ENCODE data around the gene PARP1. TPM values are rescaled to one million over a fixed set of nuclear protein-coding genes. Genes with fewer than 3 reads are reported as not detected.

The PARP1 gene
- total RNA-seq, 2 donors from 2014 or later = 52.9 to 61.1 TPM

DNA sequence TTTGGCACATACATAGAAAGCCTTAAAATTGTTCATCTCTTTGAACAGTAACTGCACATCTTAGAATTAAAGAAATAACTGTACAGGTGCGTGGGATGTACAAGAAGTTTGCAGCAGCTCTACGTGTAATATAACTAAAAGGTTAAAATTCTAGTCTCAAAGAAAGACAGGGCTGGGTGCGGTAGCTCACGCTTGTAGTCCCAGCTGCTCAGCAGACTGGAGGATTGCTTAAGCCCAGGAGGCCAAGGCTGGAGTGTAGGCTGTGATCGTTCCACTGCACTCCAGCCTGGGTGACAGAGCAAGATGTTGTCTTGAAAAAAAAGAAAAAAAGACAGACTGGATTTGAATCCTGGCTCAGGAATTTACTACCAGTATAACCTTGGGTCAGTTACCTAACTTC is 13.4 kb downstream of the PARP1 start:
- ATAC-seq = no peak
- no peak for DNase-seq
- intact Hi-C loops (cut with DNase I) = no loop called here

DNA sequence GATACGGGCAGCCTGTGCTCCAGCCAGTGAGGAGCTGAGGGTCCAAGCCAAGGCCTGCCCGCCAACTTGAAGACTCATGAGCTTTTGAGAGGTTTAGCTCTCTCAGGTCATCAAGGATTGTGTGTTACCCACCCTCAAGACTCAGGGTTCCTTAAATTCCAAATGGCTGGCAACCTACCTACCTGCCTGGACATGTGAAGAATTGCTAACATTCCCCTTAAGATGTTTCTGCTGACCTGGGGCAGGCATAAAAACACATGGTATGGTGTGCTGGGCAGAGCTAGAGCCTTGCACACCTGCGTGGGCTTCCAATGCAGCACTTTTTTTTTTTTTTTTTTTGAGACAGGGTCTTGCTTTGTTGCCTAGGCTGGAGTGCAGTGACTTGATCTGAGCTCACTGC is 17.2 kb downstream of the PARP1 start:
- DNase-seq (no peak), ATAC-seq (no peak)
- intact Hi-C loops (cut with DNase I) = no loop called here

GRCh38 chr1:226388131-226388530 is 19.8 kb downstream of the PARP1 start:
- intact Hi-C loops (cut with DNase I) = no loop called here
- ATAC-seq = no peak
- no peak for DNase-seq

GRCh38 chr1:226384717-226385116 is 23.2 kb downstream of the PARP1 start:
- intact Hi-C loops (cut with DNase I) = no loop called here
- ATAC-seq = no peak
- no peak for DNase-seq

GRCh38 chr1:226384040-226384439 is 23.9 kb downstream of the PARP1 start:
- no peak for DNase-seq
- intact Hi-C loops (cut with DNase I) = no loop called here
- ATAC-seq = no peak

DNA sequence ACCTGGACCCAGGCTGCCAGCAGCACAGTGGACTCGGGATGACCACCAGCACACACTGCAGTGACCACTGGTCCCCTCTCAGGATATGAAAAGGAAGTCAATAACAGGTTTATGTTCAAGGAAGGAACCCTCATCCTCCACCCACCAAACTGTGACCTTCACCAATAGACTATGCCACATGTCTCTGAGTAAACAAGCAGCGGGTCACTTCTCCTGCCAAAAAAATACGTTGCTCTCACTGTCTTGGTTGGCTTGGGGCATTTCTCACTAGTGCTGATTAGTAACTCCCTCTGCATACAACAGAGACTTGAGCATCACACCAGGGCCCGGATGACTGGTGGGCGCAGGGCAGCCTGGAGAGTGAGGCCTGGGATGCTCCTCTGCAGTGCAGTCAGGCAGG is 25.9 kb downstream of the PARP1 start:
- DNase-seq (no peak), ATAC-seq (no peak)
- intact Hi-C loops (cut with DNase I) = no loop called here

- ATAC-seq (no peak), DNase-seq (no peak)
- intact Hi-C loops (cut with DNase I) = no loop called here
These were observed 26.5 kb downstream of the PARP1 start for GRCh38 chr1:226381226-226381998.

- ATAC-seq (no peak), DNase-seq (no peak)
- intact Hi-C loops (cut with DNase I) = no loop called here
These were observed 29.8 kb downstream of the PARP1 start for GRCh38 chr1:226378071-226378470.

DNA sequence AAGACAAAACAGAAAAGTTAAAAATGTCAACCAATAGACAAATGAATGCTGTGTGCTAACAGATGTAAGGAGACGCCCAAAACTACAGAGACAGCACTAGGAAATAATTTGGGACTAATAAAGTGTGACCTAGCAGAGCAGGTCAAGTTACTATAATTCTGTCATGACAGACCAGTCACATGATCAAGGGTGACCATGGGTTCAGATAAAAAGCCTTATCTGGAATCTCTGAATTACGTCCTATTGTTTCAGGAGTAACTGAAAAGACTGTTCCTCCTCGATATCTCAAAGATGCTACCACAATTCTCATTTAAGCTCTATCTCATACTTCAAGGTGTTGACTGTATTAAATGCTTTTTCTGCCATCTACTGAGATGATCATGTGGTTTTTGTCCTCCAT is 31.6 kb downstream of the PARP1 start:
- intact Hi-C loops (cut with DNase I) = no loop called here
- no peak for ATAC-seq
- DNase-seq = no peak

- no peak for ATAC-seq
- DNase-seq = no peak
- intact Hi-C loops (cut with DNase I) = no loop called here
These were observed 34.5 kb downstream of the PARP1 start for GRCh38 chr1:226373376-226373775.

GRCh38 chr1:226372885-226373284 is 35.0 kb downstream of the PARP1 start:
- DNase-seq (no peak), ATAC-seq (peak; percentile 87 to 89)
- intact Hi-C loops (cut with DNase I) = no loop called here

- DNase-seq (no peak), ATAC-seq (peak; percentile 8 to 10)
- intact Hi-C loops (cut with DNase I) = no loop called here
These were observed 35.9 kb downstream of the PARP1 start for GRCh38 chr1:226371866-226372490.

GRCh38 chr1:226371027-226371694 is 36.7 kb downstream of the PARP1 start:
- intact Hi-C loops (cut with DNase I) = no loop called here
- peak in 1 of 2 donors; percentile 53 for ATAC-seq
- DNase-seq = no peak

GRCh38 chr1:226370144-226370923 is 37.6 kb downstream of the PARP1 start:
- intact Hi-C loops (cut with DNase I) = no loop called here
- no peak for DNase-seq
- no peak for ATAC-seq

DNA sequence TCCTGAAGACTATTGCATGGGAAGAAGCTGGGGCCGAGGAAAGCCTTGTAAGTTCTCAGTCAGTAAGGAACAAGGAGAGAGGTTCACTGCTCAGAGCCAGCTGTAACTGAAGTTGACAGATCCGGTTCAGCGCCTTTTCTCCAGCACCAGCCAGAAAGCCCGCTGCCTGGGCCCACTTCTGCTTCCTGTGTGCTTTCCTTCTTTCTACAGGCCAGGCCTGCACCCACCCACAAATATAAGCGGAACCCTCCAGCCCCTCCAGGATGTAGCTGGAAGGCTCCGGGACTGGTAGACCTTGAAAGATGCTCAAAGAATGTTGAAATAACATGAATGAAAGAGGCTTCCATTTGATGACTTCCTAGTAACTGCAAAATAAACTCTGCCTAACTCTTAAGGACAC is 38.8 kb downstream of the PARP1 start:
- no peak for DNase-seq
- no peak for ATAC-seq
- intact Hi-C loops (cut with DNase I) = no loop called here

- intact Hi-C loops (cut with DNase I) = no loop called here
- no peak for ATAC-seq
- no peak for DNase-seq
These were observed 41.6 kb downstream of the PARP1 start for GRCh38 chr1:226366290-226366689.

- intact Hi-C loops (cut with DNase I) = no loop called here
- DNase-seq (no peak), ATAC-seq (no peak)
These were observed 42.1 kb downstream of the PARP1 start for GRCh38 chr1:226365831-226366231.

GRCh38 chr1:226364901-226365565 is 42.9 kb downstream of the PARP1 start:
- peak in 1 of 2 donors; percentile 12 for ATAC-seq
- intact Hi-C loops (cut with DNase I) = no loop called here

GRCh38 chr1:226364514-226364899 is 43.4 kb downstream of the PARP1 start:
- intact Hi-C loops (cut with DNase I) = no loop called here
- ATAC-seq (peak; percentile 86 to 88), DNase-seq (peak; percentile 51)

More at GRCh38 chr1:226364901-226365565, 42.9 kb downstream of the PARP1 start:
- no peak for DNase-seq

Data from left cardiac atrium (tissue), 4 donors.